ENCODE data around the gene FUBP1.
"Not testable (repeated sequence)": the region's sequence is repeated elsewhere in the genome, so short reads cannot be mapped to it uniquely, and the experiment has no call there.

Gene FUBP1

DNA sequence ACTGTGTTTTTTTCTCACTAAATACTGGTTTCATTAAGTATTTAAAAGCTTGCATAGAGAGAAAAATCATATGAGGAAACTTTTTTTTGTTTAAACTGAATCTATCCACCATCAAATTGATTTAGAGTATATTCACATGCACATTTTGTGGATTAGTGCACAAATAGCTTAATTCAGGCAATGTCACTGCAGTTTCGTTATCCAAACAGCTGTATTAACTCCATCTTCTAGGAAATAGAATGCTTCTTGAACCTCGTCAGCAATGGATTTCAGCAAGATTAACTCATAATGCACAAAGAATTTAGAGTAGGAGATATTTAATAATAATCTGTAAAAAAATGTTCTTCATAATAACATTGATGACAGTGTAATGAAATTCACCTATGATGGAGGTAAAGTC, 52.9 kb downstream of the FUBP1 start:
- TF ChIP-seq, protein P1, sequence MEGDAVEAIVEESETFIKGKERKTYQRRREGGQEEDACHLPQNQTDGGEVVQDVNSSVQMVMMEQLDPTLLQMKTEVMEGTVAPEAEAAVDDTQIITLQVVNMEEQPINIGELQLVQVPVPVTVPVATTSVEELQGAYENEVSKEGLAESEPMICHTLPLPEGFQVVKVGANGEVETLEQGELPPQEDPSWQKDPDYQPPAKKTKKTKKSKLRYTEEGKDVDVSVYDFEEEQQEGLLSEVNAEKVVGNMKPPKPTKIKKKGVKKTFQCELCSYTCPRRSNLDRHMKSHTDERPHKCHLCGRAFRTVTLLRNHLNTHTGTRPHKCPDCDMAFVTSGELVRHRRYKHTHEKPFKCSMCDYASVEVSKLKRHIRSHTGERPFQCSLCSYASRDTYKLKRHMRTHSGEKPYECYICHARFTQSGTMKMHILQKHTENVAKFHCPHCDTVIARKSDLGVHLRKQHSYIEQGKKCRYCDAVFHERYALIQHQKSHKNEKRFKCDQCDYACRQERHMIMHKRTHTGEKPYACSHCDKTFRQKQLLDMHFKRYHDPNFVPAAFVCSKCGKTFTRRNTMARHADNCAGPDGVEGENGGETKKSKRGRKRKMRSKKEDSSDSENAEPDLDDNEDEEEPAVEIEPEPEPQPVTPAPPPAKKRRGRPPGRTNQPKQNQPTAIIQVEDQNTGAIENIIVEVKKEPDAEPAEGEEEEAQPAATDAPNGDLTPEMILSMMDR (IDR thresholded peaks at IDR 0.05; ENCODE audit: borderline replicate concordance, control extremely low read depth, extremely low read depth, insufficient read depth, missing control alignments): no peak
- no peak for DNase-seq (ENCODE audit: low spot score)
- in situ Hi-C loops (cut with MboI; ENCODE audit: low sequenced_read_pairs, unreplicated experiment): no loop called here

DNA sequence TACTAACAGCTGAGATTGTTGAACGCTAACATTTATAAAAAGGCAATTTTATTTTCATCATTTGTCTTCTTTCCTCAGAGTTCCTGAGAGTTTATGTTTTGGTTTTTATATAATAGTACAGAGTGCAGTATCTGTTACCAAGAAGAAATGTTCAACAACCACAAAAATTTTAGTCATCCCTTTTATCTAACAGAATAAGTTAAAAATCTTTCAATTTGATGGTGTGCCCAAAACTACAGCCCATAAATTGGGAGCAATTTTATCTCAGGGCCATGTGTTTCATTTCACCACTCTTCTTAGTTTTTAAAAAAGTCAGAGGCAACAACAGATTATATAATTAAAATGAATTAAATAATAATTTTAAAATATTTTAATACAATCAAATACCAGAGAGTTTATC, 53.4 kb downstream of the FUBP1 start:
- in situ Hi-C loops (cut with MboI; ENCODE audit: low sequenced_read_pairs, unreplicated experiment): no loop called here
- TF ChIP-seq, protein P1 (IDR thresholded peaks at IDR 0.05; ENCODE audit: borderline replicate concordance, control extremely low read depth, extremely low read depth, insufficient read depth, missing control alignments): no peak
- DNase-seq (ENCODE audit: low spot score): no peak

DNA sequence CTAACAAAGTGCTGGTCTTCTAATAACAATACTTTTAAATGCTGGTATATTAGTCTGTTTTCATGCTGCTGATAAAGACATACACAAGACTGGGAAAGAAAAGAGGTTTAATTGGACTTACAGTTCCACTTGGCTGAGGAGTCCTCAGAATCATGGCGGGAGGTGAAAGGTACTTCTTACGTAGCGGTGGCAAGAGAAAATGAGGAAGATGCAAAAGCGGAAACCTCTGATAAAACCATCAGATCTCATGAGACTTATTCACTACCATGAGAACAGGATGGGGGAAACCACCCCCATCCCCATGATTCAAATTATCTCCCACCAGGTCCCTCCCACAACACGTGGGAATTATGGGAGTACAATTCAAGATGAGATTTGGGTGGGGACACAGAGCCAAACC, 60.0 kb downstream of the FUBP1 start:
- DNase-seq (ENCODE audit: low spot score); in situ Hi-C loops (cut with MboI; ENCODE audit: low sequenced_read_pairs, unreplicated experiment): not testable (repeated sequence)

DNA sequence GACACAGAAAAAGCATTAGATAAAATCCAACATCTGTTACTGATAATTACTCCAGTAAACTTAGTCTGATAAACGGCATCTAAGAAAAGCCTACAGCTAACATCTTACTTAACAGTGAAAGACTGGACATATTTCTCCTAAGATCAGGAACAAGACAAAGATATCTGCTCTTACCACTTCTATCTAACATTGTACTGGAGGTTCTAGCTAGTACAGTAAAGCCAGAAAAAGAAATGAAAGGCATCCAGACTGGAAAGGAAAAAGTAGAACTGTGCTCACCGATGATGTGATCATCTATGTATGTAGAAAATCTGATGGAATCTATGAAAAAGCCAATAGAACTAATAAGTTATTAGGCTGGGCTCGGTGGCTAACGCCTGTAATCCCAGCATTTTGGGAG, 68.8 kb downstream of the FUBP1 start:
- TF ChIP-seq, protein P1 (IDR thresholded peaks at IDR 0.05; ENCODE audit: borderline replicate concordance, control extremely low read depth, extremely low read depth, insufficient read depth, missing control alignments): no peak
- in situ Hi-C loops (cut with MboI; ENCODE audit: low sequenced_read_pairs, unreplicated experiment): no loop called here
- no peak for DNase-seq (ENCODE audit: low spot score)

DNA sequence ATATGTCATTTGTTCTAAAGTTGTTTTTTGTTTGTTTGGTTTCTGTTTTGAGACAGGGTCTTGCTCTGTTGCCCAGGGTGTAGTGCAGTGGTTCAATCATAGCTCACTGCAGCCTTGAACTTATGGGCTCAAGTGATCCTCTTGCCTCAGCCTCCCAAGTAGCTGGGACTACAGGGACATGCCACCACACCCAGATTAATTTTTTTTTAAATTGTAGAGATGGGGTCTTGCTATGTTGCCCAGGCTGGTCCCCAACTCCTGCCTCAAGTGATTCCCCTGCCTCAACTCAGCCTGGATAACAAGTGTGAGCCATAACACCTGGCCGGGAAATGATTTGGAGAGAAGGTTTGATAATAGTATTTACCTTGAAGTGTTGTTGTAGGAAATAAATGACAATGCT, 72.2 kb downstream of the FUBP1 start:
- TF ChIP-seq, protein P1 (IDR thresholded peaks at IDR 0.05; ENCODE audit: borderline replicate concordance, control extremely low read depth, extremely low read depth, insufficient read depth, missing control alignments): no peak
- in situ Hi-C loops (cut with MboI; ENCODE audit: low sequenced_read_pairs, unreplicated experiment): no loop called here
- no peak for DNase-seq (ENCODE audit: low spot score)

DNA sequence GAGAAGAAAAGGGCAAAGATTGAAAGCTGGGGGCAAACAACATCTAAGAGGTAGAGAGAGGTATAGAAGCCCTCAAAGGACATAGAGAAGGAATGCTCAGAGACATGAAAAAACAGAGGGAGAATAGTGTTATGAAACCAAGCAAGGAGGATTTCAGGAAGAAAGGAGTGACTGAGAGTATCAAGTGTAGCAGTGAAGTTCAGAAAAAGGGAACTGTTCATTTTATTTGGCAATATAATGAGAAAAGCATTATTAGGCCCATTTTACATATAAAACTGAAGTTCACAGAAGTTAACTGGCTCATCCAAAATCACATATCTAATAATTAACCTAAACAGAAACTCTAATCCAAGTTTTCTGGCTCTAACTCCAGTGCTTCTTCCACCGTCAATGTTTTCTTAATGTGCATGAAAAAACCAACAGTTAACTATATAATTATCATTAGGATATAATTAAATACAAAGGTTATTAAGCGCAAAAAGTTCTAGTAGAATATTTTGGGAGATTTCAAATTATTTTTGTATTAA, 72.8 kb downstream of the FUBP1 start:
- DNase-seq (ENCODE audit: low spot score): no peak
- in situ Hi-C loops (cut with MboI; ENCODE audit: low sequenced_read_pairs, unreplicated experiment): no loop called here
- TF ChIP-seq, protein P1 (IDR thresholded peaks at IDR 0.05; ENCODE audit: borderline replicate concordance, control extremely low read depth, extremely low read depth, insufficient read depth, missing control alignments): no peak

DNA sequence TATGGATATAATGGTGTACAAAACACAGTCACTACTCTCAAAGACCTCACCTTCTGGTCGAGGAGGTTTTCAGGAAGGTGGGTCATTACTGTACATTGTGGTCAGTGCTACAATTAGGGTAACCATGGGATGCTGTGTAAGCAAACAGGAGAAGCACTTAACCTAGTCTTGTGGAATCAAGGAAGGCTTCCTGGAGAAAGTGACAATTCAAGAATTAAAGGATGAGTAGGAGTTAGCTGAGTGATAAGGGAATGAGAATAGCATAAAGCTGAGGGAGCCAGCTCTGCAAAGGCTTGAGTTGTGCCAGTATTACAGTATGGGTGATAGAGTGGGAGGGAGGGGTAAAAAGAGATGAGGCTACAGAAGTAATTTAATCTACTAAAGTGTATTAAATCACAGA, 73.3 kb downstream of the FUBP1 start:
- TF ChIP-seq, protein P1 (IDR thresholded peaks at IDR 0.05; ENCODE audit: borderline replicate concordance, control extremely low read depth, extremely low read depth, insufficient read depth, missing control alignments): no peak
- no peak for DNase-seq (ENCODE audit: low spot score)
- in situ Hi-C loops (cut with MboI; ENCODE audit: low sequenced_read_pairs, unreplicated experiment): no loop called here
